H1 (cell line): ENCODE measurements around the gene CDC37. TPM values are rescaled to one million over a fixed set of nuclear protein-coding genes. Genes with fewer than 3 reads are reported as not detected.

Source experiments
- CTCF ChIA-PET: fragments of 300-600 bp; sonication (Branson Sonifier 250); formaldehyde crosslinking; loops from one replicate; lab custom pipeline; 2021; ENCODE audit not compliant: partially characterized antibody; lab: Charles Lee
- POLR2A ChIA-PET: fragments of 300-600 bp; sonication (Branson Sonifier 250); formaldehyde crosslinking; loops from one replicate; lab custom pipeline; 2021; ENCODE audit warnings: inconsistent platforms; ENCODE audit not compliant: partially characterized antibody; lab: Charles Lee
- DNase-seq, 2 experiments: peaks; one replicate each; pipeline versions ENCODE4 v3.0.0 to v3.0.0-alpha.2; 2010 to 2022; ENCODE audit warnings: low spot score in 2 of 2, low read depth in 1 of 2, mixed read lengths in 1 of 2
- FAIRE-seq: peaks from 2 replicates; lab custom pipeline; 2011; peaks lifted over from hg19 to GRCh38; lab: Jason Lieb, UNC
- H2AFZ ChIP-seq: 2 replicates; pipeline ENCODE4 v1.8.1; 2012; ENCODE audit warnings: low read length, inconsistent platforms
- H2AK5ac ChIP-seq: 2 replicates; pipeline ENCODE4 v1.6.1; 2013; ENCODE audit warnings: low read depth, low read length
- H2BK120ac ChIP-seq: replicated peaks from 2 replicates; pipeline ENCODE3; 2013; ENCODE audit warnings: low read depth, low read length, inconsistent platforms
- H2BK12ac ChIP-seq: 2 replicates; pipeline ENCODE4 v1.6.1; 2013; ENCODE audit warnings: low read depth, low read length
- H2BK15ac ChIP-seq: 2 replicates; pipeline ENCODE4 v1.6.1; 2013; ENCODE audit warnings: low read length
- H2BK20ac ChIP-seq: 2 replicates; pipeline ENCODE4 v1.6.1; 2013; ENCODE audit warnings: low read length
- H2BK5ac ChIP-seq: 2 replicates; pipeline ENCODE4 v1.6.1; 2013; ENCODE audit warnings: low read depth, low read length
- H3K14ac ChIP-seq: 2 replicates; pipeline ENCODE4 v1.6.1; 2013; ENCODE audit warnings: inconsistent platforms; ENCODE audit not compliant: insufficient read length
- H3K18ac ChIP-seq: 2 replicates; pipeline ENCODE4 v1.6.1; 2013; ENCODE audit warnings: low read length; ENCODE audit errors: extremely low read depth
- H3K23ac ChIP-seq: 2 replicates; pipeline ENCODE4 v1.6.1; 2013; ENCODE audit warnings: inconsistent platforms; ENCODE audit not compliant: insufficient read length
- H3K23me2 ChIP-seq: 2 replicates; pipeline ENCODE4 v1.6.1; 2013; ENCODE audit warnings: low read depth, low read length
- H3K27ac ChIP-seq: 2 replicates; pipeline ENCODE4 v1.6.1; 2011; ENCODE audit warnings: low read depth, low read length, inconsistent platforms
- H3K27me3 ChIP-seq, 4 experiments: replicated peaks in 1 of 4; 1 replicate in 1 of 4; 2 replicates in 3 of 4; pipeline versions ENCODE4 v1.6.1 to v1.8.1; 2011 to 2013; ENCODE audit warnings: low read length in 3 of 4, mild to moderate bottlenecking in 3 of 4, inconsistent platforms in 2 of 4, mixed read lengths in 2 of 4, moderate library complexity in 1 of 4; ENCODE audit not compliant: control insufficient read depth in 3 of 4, insufficient read depth in 3 of 4; ENCODE audit errors: extremely low read depth in 1 of 4
- H3K36me3 ChIP-seq, 4 experiments: 2 replicates each; pipeline versions ENCODE4 v1.6.1 to v1.8.1; 2011 to 2013; ENCODE audit warnings: mild to moderate bottlenecking in 4 of 4, low read length in 3 of 4, moderate library complexity in 2 of 4, control low read depth in 1 of 4, inconsistent platforms in 1 of 4; ENCODE audit not compliant: insufficient read depth in 4 of 4, control insufficient read depth in 2 of 4
- H3K4ac ChIP-seq: replicated peaks from 2 replicates; pipeline ENCODE3; 2013; ENCODE audit warnings: low read length, low read depth, mixed read lengths, inconsistent platforms; ENCODE audit not compliant: insufficient read length
- H3K4me1 ChIP-seq, 4 experiments: replicated peaks in 1 of 4; 1 replicate in 1 of 4; 2 replicates in 3 of 4; pipeline versions ENCODE4 v1.6.1 to v1.8.1; 2011 to 2013; ENCODE audit warnings: low read length in 3 of 4, inconsistent platforms in 2 of 4, mixed read lengths in 1 of 4; ENCODE audit not compliant: insufficient read depth in 4 of 4, control insufficient read depth in 3 of 4
- H3K4me2 ChIP-seq, 2 experiments: 2 replicates each; pipeline versions ENCODE4 v1.6.1 to v1.8.1; 2011 to 2013; ENCODE audit warnings: low read depth in 2 of 2, low read length in 2 of 2, control low read depth in 1 of 2, inconsistent platforms in 1 of 2, mild to moderate bottlenecking in 1 of 2; ENCODE audit not compliant: insufficient read depth in 1 of 2
- H3K4me3 ChIP-seq, 4 experiments: fragments of 200-600, 300-600 bp in 1 of 4; sonication (generic), shearing (Covaris generic), sonication (Bioruptor Twin) in 1 of 4; 2 replicates each; pipeline versions ENCODE4 v1.5.1 to v1.8.1; 2011 to 2016; ENCODE audit warnings: low read length in 4 of 4, low read depth in 3 of 4, control low read depth in 2 of 4, inconsistent platforms in 2 of 4, mild to moderate bottlenecking in 2 of 4, mixed read lengths in 1 of 4, moderate library complexity in 1 of 4; ENCODE audit not compliant: insufficient read depth in 2 of 4; ENCODE audit errors: extremely low read depth in 1 of 4
- H3K56ac ChIP-seq: replicated peaks from 2 replicates; pipeline ENCODE3; 2013; ENCODE audit warnings: low read depth, mild to moderate bottlenecking, mixed read lengths, low read length, inconsistent platforms; ENCODE audit not compliant: insufficient read length
- H3K79me1 ChIP-seq: 2 replicates; pipeline ENCODE4 v1.6.1; 2013; ENCODE audit warnings: low read depth, low read length, control low read depth
- H3K79me2 ChIP-seq, 2 experiments: 2 replicates each; pipeline versions ENCODE4 v1.6.1 to v1.8.1; 2012 to 2013; ENCODE audit warnings: low read length in 2 of 2, mild to moderate bottlenecking in 2 of 2, inconsistent platforms in 1 of 2; ENCODE audit not compliant: insufficient read depth in 2 of 2, control insufficient read depth in 1 of 2
- H3K9ac ChIP-seq, 4 experiments: replicated peaks in 1 of 4; 1 replicate in 1 of 4; 2 replicates in 3 of 4; pipeline versions ENCODE4 v1.6.1 to v1.8.1; 2011 to 2013; ENCODE audit warnings: low read depth in 3 of 4, low read length in 3 of 4, control low read depth in 2 of 4, mild to moderate bottlenecking in 2 of 4, moderate library complexity in 2 of 4, inconsistent platforms in 1 of 4; ENCODE audit errors: extremely low read depth in 1 of 4
- H3K9me3 ChIP-seq, 2 experiments: 2 replicates each; pipeline versions ENCODE4 v1.6.1 to v1.8.1; 2012 to 2013; ENCODE audit warnings: mild to moderate bottlenecking in 2 of 2, moderate library complexity in 2 of 2, control low read depth in 1 of 2, inconsistent platforms in 1 of 2, low read depth in 1 of 2, low read length in 1 of 2, mixed read lengths in 1 of 2; ENCODE audit not compliant: insufficient read depth in 2 of 2
- H4K20me1 ChIP-seq, 2 experiments: replicated peaks in 1 of 2; 2 replicates each; pipeline versions ENCODE3 to v1.8.1; 2011 to 2013; ENCODE audit warnings: inconsistent platforms in 2 of 2, low read length in 2 of 2, mild to moderate bottlenecking in 1 of 2; ENCODE audit not compliant: insufficient read depth in 2 of 2, control insufficient read depth in 1 of 2
- H4K5ac ChIP-seq: 2 replicates; pipeline ENCODE4 v1.6.1; 2013; ENCODE audit warnings: low read length, low read depth, mixed read lengths, inconsistent platforms; ENCODE audit not compliant: insufficient read length
- H4K8ac ChIP-seq: 2 replicates; pipeline ENCODE4 v1.8.0; 2013; ENCODE audit warnings: mild to moderate bottlenecking, moderate library complexity, low read length, inconsistent platforms; ENCODE audit not compliant: insufficient read depth; ENCODE audit errors: extremely low read depth
- H4K91ac ChIP-seq: replicated peaks from 2 replicates; pipeline ENCODE3; 2013; ENCODE audit warnings: low read length, mixed read lengths, inconsistent platforms; ENCODE audit not compliant: insufficient read length
- CHD2 ChIP-seq: IDR thresholded peaks from 2 replicates; pipeline ENCODE4 v1.6.1; 2012; ENCODE audit warnings: low read length, improper control_type of control experiment
- FOSL1 ChIP-seq: IDR thresholded peaks from 2 replicates; pipeline ENCODE4 v1.6.1; 2011; ENCODE audit warnings: mild to moderate bottlenecking, low read depth, low read length, moderate library complexity; ENCODE audit not compliant: insufficient read depth
- KDM5A ChIP-seq: fragments of 200-600 bp; IDR thresholded peaks from 2 replicates; pipeline ENCODE4 v1.7.1; 2012; ENCODE audit warnings: mild to moderate bottlenecking, low read length, inconsistent platforms, mixed read lengths
- NANOG ChIP-seq: IDR thresholded peaks from 2 replicates; pipeline ENCODE4 v1.6.1; 2011; ENCODE audit warnings: low read length, low read depth, mild to moderate bottlenecking, inconsistent platforms; ENCODE audit not compliant: insufficient read depth, poor library complexity, severe bottlenecking
- POLR2A ChIP-seq, 2 experiments: IDR thresholded peaks; 1 replicate in 1 of 2; 2 replicates in 1 of 2; pipeline ENCODE4 v1.6.1; 2011; ENCODE audit warnings: low read depth in 2 of 2, low read length in 2 of 2, mild to moderate bottlenecking in 2 of 2; ENCODE audit errors: control extremely low read depth in 1 of 2
- WGBS, 2 experiments: shearing (Covaris generic) in 1 of 2; methylation state at CpG; one replicate each; pipeline versions ENCODE4 v1.1.6 to v1.1.7; 2013 to 2015; ENCODE audit warnings: low lambda C conversion rate in 2 of 2, mixed read lengths in 2 of 2, inconsistent platforms in 1 of 2, low coverage in 1 of 2, missing lambda C conversion rate in 1 of 2; ENCODE audit not compliant: insufficient replicate concordance in 2 of 2, insufficient coverage in 1 of 2, insufficient read length in 1 of 2; ENCODE audit errors: extremely low coverage in 1 of 2, missing lambda C conversion rate in 1 of 2; 5-methylcytosine and 5-hydroxymethylcytosine counted together
- long read RNA-seq, 2 experiments: library from RNA in 1 of 2; library from capped mRNA in 1 of 2; stranded (forward); transcript quantifications; one replicate each; pipeline ENCODE4 v2.0.0, GENCODE V29; 2021; ENCODE audit warnings: inconsistent platforms in 1 of 2
- polyA minus RNA-seq, 3 experiments: library from RNA; depleted of rRNA, polyadenylated mRNA; stranded (reverse); fragments of >200 nt; gene quantifications; 1 replicate in 2 of 3; 2 replicates in 1 of 3; pipeline ENCODE4 v1.2.3, GENCODE V29; 2011
- polyA plus RNA-seq, 7 experiments: library from polyadenylated mRNA; depleted of rRNA in 3 of 7; stranded (reverse) in 5 of 7; unstranded in 2 of 7; fragments of >200 nt in 5 of 7; fragments of 200-250 nt in 2 of 7; gene quantifications; 1 replicate in 5 of 7; 2 replicates in 1 of 7; 4 replicates in 1 of 7; pipeline versions ENCODE4 v1.2.1 to v1.2.3, GENCODE V29; 2011 to 2013; ENCODE audit warnings: missing spikeins in 2 of 7, mixed read lengths in 2 of 7
- total RNA-seq: library from RNA; stranded (reverse); fragmentation: NEBNext Ultra II Directional; extraction: Animal tissue kit (Norgen Biotek cat#: 25700); gene quantifications from 2 replicates; pipeline ENCODE4 v1.2.1, GENCODE V29; 2021

CDC37 gene
- total RNA-seq (162 and 164 TPM in 2 replicates), polyA plus RNA-seq (2011; rRNA removed) (181 and 285 TPM in 2 replicates), polyA minus RNA-seq (2011; rRNA and poly(A)+ RNA removed) (66.0 and 91.9 TPM in 2 replicates)
- 404 TPM for polyA plus RNA-seq (2011; cell fraction: cytosol; rRNA removed)
- 587 TPM for polyA plus RNA-seq (2011; cell fraction: nucleus; rRNA removed)
- 155 to 277 TPM (median 276 TPM) in 4 replicates for polyA plus RNA-seq (2012, experiment 1 of 2)
- 150 TPM for polyA plus RNA-seq (2012, experiment 2 of 2)
- polyA plus RNA-seq (2013, experiment 1 of 2): 155 TPM
- polyA plus RNA-seq (2013, experiment 2 of 2): 145 TPM
- 104 TPM for polyA minus RNA-seq (2011; cell fraction: cytosol; rRNA and poly(A)+ RNA removed)
- 73.2 TPM for polyA minus RNA-seq (2011; cell fraction: nucleus; rRNA and poly(A)+ RNA removed)
- long read RNA-seq, experiment 1, transcript CDC37-201 (8 exons, 1,608 nt): major isoform, 11 of 143 reads
- long read RNA-seq, experiment 1, partial matches to known transcripts: 121 of 143 reads
- long read RNA-seq, experiment 1, other reads (novel, unspliced or antisense): 11 of 143 reads
- long read RNA-seq, experiment 2, transcript CDC37-209 (7 exons, 1,377 nt): minor isoform, 29 of 205 reads
- long read RNA-seq, experiment 2, transcript CDC37-201 (8 exons, 1,608 nt): major isoform, 159 of 205 reads
- long read RNA-seq, experiment 2, partial matches to known transcripts: 8 of 205 reads
- long read RNA-seq, experiment 2, other reads (novel, unspliced or antisense): 9 of 205 reads

- H4K91ac ChIP-seq: peak within 1 kb of the TSS; percentile 74
- H3K4me1 ChIP-seq: peaks cover 3 to 8% (median 5%) of the 10 kb centered on the region in 4 experiments; a peak in 5 of 7 replicates
- DNase-seq (peak; percentile 86 to 99), FAIRE-seq (no peak)
- peak within 1 kb of the TSS; percentile 53 to 98 for H3K4me2 ChIP-seq
- peak within 1 kb of the TSS; percentile 71 to 98 (median 98) for H3K4me3 ChIP-seq
- H3K27me3 ChIP-seq: peaks cover 3 to 15% (median 9%) of the 10 kb centered on the region in 4 experiments; a peak in 5 of 7 replicates
- H3K36me3 ChIP-seq: peaks cover 0 to 2% (median 0%) of the 10 kb centered on the region in 4 experiments; a peak in 3 of 8 replicates
- no peak within 1 kb of the TSS for H3K23ac ChIP-seq
- peak within 1 kb of the TSS; percentile 87 for H3K18ac ChIP-seq
- H2BK120ac ChIP-seq: no peak within 1 kb of the TSS
- H2AFZ ChIP-seq: peak within 1 kb of the TSS; percentile 89
- WGBS, 2 experiments: 2% methylated on average over 64 of the region's 69 CpGs; no CpG with 5 or more reads in 1 of the 2 experiments
- no peaks in the 10 kb centered on the region for H3K9me3 ChIP-seq
- H2AK5ac ChIP-seq: no peak within 1 kb of the TSS
- H2BK5ac ChIP-seq: peak within 1 kb of the TSS; percentile 84; the same call in 1 of the 2 replicates
- peak within 1 kb of the TSS; percentile 81 for H4K8ac ChIP-seq
- H2BK12ac ChIP-seq: peak within 1 kb of the TSS; percentile 68; the same call in 1 of the 2 replicates
- H3K23me2 ChIP-seq: peaks cover 17% of the 10 kb centered on the region
- H3K14ac ChIP-seq: no peak within 1 kb of the TSS
- H4K5ac ChIP-seq: peak within 1 kb of the TSS; percentile 81
- H3K79me2 ChIP-seq: peaks cover 17 to 46% of the 10 kb centered on the region in 2 experiments
- peaks cover 5% of the 10 kb centered on the region for H3K79me1 ChIP-seq
- peak within 1 kb of the TSS; percentile 62 for H3K56ac ChIP-seq
- H2BK15ac ChIP-seq: no peak within 1 kb of the TSS; the same call in 1 of the 2 replicates
- no peak within 1 kb of the TSS for H2BK20ac ChIP-seq
- ChIA-PET POLR2A (interaction anchor here (0.7 to 5.9 kb wide), 7 partner anchors 11 to 70 kb away, joined by 3 to 33 read pairs (median 4); partner anchors contain the start of genes RAVER1 and TYK2), CTCF (interaction anchor here (0.5 to 10.5 kb wide), 15 partner anchors 11 to 292 kb away, joined by 3 to 172 read pairs (median 4); partner anchors contain the start of genes ICAM5 and PDE4A)
- H3K4ac ChIP-seq: peak within 1 kb of the TSS; percentile 83
- peak within 1 kb of the TSS; percentile 78 for H3K27ac ChIP-seq
- H4K20me1 ChIP-seq: peaks cover under 1 to 15% of the 10 kb centered on the region in 2 experiments
- H3K9ac ChIP-seq: peak within 1 kb of the TSS; percentile 63 to 88 (median 84)
- TF ChIP-seq NANOG: no peak
- TF ChIP-seq CHD2: no peak
- peak; percentile 48; the same call in 1 of the 2 replicates for TF ChIP-seq KDM5A
- no peak for TF ChIP-seq FOSL1
- TF ChIP-seq POLR2A (IDR thresholded peaks at IDR 0.05; ENCODE audit: control extremely low read depth in 1 of 2, low read depth in 2 of 2, low read length in 2 of 2): peak in 1 of 2 experiments; percentile 95; a peak in 2 of 3 replicates
Measured at GRCh38 chr19:10403137-10404021, at the start of gene CDC37. Gene CDC37, minus strand, starts transcription at chr19:10403542. Its CDS starts 63 bp downstream, at chr19:10403479.
